Panc1 (cell line): Measurements from ENCODE around the gene ANP32B. TPM values are rescaled to one million over a fixed set of nuclear protein-coding genes. Genes with fewer than 3 reads are reported as not detected.
"Not testable (repeated sequence)": the region's sequence is repeated elsewhere in the genome, so short reads cannot be mapped to it uniquely, and the experiment has no call there.

Experiments used
- ATAC-seq: fragments of 200-7000 bp; cut with Tn5 transposase; 2 replicates; pipeline ENCODE4 v1.9.1; 2020; ENCODE audit warnings: mild to moderate bottlenecking, moderate library complexity
- BruUV-seq: library from RNA; stranded (reverse); fragments of 400-500 nt; replicated peaks from 2 replicates; lab custom pipeline; 2021; lab: Mats Ljungman, UMichigan
- CTCF ChIA-PET: fragments of 300-600 bp; sonication (Branson Sonifier 250); formaldehyde crosslinking; loops from one replicate; lab custom pipeline; 2022; ENCODE audit warnings: antibody characterized with exemption; lab: Charles Lee
- POLR2A ChIA-PET: fragments of 300-600 bp; sonication (Branson Sonifier 250); formaldehyde crosslinking; loops from one replicate; lab custom pipeline; 2022; ENCODE audit warnings: antibody characterized with exemption; lab: Charles Lee
- DNase-seq: peaks from one replicate; pipeline ENCODE4 v3.0.0-alpha.2; 2010; ENCODE audit warnings: low read depth, low spot score
- H3K27ac ChIP-seq: 2 replicates; pipeline ENCODE4 v1.5.1; 2011; ENCODE audit warnings: mild to moderate bottlenecking, low read length, inconsistent platforms
- H3K27me3 ChIP-seq: fragments of 200-500 bp; sonication (Bioruptor generic); 2 replicates; pipeline ENCODE4 v1.6.0; 2014; ENCODE audit warnings: low read length, inconsistent platforms; ENCODE audit not compliant: control insufficient read depth, insufficient read depth
- H3K36me3 ChIP-seq: fragments of 200-500 bp; sonication (Bioruptor generic); 2 replicates; pipeline ENCODE4 v1.5.1; 2014; ENCODE audit warnings: inconsistent platforms, mild to moderate bottlenecking, low read length, moderate library complexity; ENCODE audit not compliant: control insufficient read depth, insufficient read depth
- H3K4me1 ChIP-seq: 2 replicates; pipeline ENCODE4 v1.5.1; 2011; ENCODE audit warnings: inconsistent platforms, mild to moderate bottlenecking, low read length, moderate library complexity; ENCODE audit not compliant: control insufficient read depth, insufficient read depth
- H3K4me3 ChIP-seq, 2 experiments: 2 replicates each; pipeline ENCODE4 v1.5.1; 2011 to 2012; ENCODE audit warnings: low read depth in 2 of 2, low read length in 2 of 2, mild to moderate bottlenecking in 2 of 2, inconsistent platforms in 1 of 2, moderate library complexity in 1 of 2
- H3K9me3 ChIP-seq: fragments of 200-500 bp; sonication (Bioruptor generic); 2 replicates; pipeline ENCODE4 v1.5.1; 2014; ENCODE audit warnings: low read depth, mild to moderate bottlenecking, inconsistent platforms, low read length, moderate library complexity; ENCODE audit not compliant: control insufficient read depth, insufficient read depth
- POLR2AphosphoS5 ChIP-seq: IDR thresholded peaks from 2 replicates; pipeline ENCODE4 v1.6.1; 2012; ENCODE audit warnings: mild to moderate bottlenecking, low read depth, low read length, moderate library complexity
- REST ChIP-seq, 2 experiments: IDR thresholded peaks; 2 replicates each; pipeline ENCODE4 v1.6.1; 2011 to 2012; ENCODE audit warnings: low read depth in 2 of 2, control low read depth in 1 of 2, low read length in 1 of 2, mild to moderate bottlenecking in 1 of 2, moderate library complexity in 1 of 2; ENCODE audit not compliant: insufficient read depth in 1 of 2
- SIN3A ChIP-seq: IDR thresholded peaks from 2 replicates; pipeline ENCODE4 v1.6.1; 2012; ENCODE audit warnings: low read depth, mild to moderate bottlenecking, low read length, moderate library complexity, borderline replicate concordance; ENCODE audit not compliant: insufficient read depth
- TCF7L2 ChIP-seq: IDR thresholded peaks from 2 replicates; pipeline ENCODE4 v1.6.1; 2011; ENCODE audit warnings: mild to moderate bottlenecking, low read depth, low read length, inconsistent platforms
- in situ Hi-C: cut with HindIII; loops from 2 replicates; pipeline ENCODE4 v1.10.0; 2016; ENCODE audit warnings: low sequenced_read_pairs, low pct_unique_long_range_greater_than_20kb
- intact Hi-C: fragments of 100-400 bp; cut with micrococcal nuclease; formaldehyde crosslinking; loops from one replicate; pipeline ENCODE4 v1.10.0; 2022; ENCODE audit not compliant: unreplicated experiment
- total RNA-seq: library from RNA; stranded (reverse); gene quantifications from one replicate; pipeline ENCODE4 v1.2.1, GENCODE V29; 2021; ENCODE audit not compliant: unreplicated experiment
- TF ChIP-seq, protein P1 (sequence below): fragments of 450-650 bp; IDR thresholded peaks from 2 replicates; pipeline ENCODE4 v1.5.1; 2017; ENCODE audit warnings: mild to moderate bottlenecking

ANP32B gene
- total RNA-seq, 1 experiment from 2014 or later: 109 TPM

DNA sequence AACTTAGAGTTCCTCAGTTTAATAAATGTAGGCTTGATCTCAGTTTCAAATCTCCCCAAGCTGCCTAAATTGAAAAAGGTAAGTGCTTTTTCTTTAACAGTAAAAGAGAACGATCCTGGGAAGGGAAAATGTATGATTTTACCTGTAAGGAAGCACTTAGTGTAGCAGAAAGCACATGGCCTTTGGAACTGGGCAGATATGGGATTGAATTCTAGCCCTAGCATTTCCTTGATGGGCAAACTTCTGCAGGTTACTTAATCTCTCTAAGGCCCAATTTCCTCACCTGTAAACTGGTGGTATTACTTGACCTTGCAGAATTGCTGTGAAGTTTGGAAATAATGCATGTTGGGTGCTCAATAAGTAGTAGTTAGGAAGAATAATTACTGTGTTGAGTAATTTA, 11.6 kb downstream of the ANP32B start:
- CTCF ChIA-PET: no interaction called here
- Histone ChIP-seq H3K27me3 (no peaks in the 10 kb centered on the region), H3K4me1 (peaks cover 19% of the 10 kb centered on the region), H3K4me3 (no peak overlapping the region), H3K36me3 (peaks cover 23% of the 10 kb centered on the region), H3K9me3 (no peaks in the 10 kb centered on the region), H3K27ac (no peak overlapping the region)
- no peak for TF ChIP-seq TCF7L2
- TF ChIP-seq REST (IDR thresholded peaks at IDR 0.05; ENCODE audit: insufficient read depth in 1 of 2, low read depth in 2 of 2, low read length in 1 of 2): no peak
- POLR2A ChIA-PET: no interaction called here
- BruUV-seq: no TSS peak
- no peak for ATAC-seq
- in situ Hi-C loops: no loop called here
- intact Hi-C loops: no loop called here
- DNase-seq: no peak

GRCh38 chr9:97996676-97997075, 13.5 kb downstream of the ANP32B start:
- ATAC-seq, H3K27me3 ChIP-seq, BruUV-seq, H3K27ac ChIP-seq, H3K4me3 ChIP-seq, intact Hi-C loops, in situ Hi-C loops, DNase-seq, CTCF ChIA-PET, H3K9me3 ChIP-seq: not testable (repeated sequence)
- POLR2A ChIA-PET: interaction anchor here (1.1 kb wide), 1 partner anchor 9 kb away, joined by 3 read pairs; no protein-coding TSS in a partner anchor
- H3K4me1 ChIP-seq: peaks cover 11% of the 10 kb centered on the region
- H3K36me3 ChIP-seq: peaks cover 25% of the 10 kb centered on the region

GRCh38 chr9:97997330-97998276, 14.5 kb downstream of the ANP32B start:
- in situ Hi-C loops: no loop called here
- peaks cover 4% of the 10 kb centered on the region for H3K4me1 ChIP-seq
- no peaks in the 10 kb centered on the region for H3K9me3 ChIP-seq
- no TSS peak for BruUV-seq
- no peak overlapping the region for H3K4me3 ChIP-seq
- TF ChIP-seq REST (IDR thresholded peaks at IDR 0.05; ENCODE audit: insufficient read depth in 1 of 2, low read depth in 2 of 2, low read length in 1 of 2) (no peak), POLR2AphosphoS5 (no peak), TCF7L2 (no peak), SIN3A (no peak)
- TF ChIP-seq, protein P1, sequence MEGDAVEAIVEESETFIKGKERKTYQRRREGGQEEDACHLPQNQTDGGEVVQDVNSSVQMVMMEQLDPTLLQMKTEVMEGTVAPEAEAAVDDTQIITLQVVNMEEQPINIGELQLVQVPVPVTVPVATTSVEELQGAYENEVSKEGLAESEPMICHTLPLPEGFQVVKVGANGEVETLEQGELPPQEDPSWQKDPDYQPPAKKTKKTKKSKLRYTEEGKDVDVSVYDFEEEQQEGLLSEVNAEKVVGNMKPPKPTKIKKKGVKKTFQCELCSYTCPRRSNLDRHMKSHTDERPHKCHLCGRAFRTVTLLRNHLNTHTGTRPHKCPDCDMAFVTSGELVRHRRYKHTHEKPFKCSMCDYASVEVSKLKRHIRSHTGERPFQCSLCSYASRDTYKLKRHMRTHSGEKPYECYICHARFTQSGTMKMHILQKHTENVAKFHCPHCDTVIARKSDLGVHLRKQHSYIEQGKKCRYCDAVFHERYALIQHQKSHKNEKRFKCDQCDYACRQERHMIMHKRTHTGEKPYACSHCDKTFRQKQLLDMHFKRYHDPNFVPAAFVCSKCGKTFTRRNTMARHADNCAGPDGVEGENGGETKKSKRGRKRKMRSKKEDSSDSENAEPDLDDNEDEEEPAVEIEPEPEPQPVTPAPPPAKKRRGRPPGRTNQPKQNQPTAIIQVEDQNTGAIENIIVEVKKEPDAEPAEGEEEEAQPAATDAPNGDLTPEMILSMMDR: no peak
- DNase-seq: no peak
- ChIA-PET POLR2A (interaction anchor here (1.1 kb wide), 1 partner anchor 9 kb away, joined by 3 read pairs; no protein-coding TSS in a partner anchor), CTCF (interaction anchor here (0.7 kb wide), 1 partner anchor 15 kb away, joined by 3 read pairs; the partner anchor contains the start of gene ANP32B)
- no peak overlapping the region for H3K27ac ChIP-seq
- ATAC-seq: no peak
- no peaks in the 10 kb centered on the region for H3K27me3 ChIP-seq
- intact Hi-C loops: no loop called here
- peaks cover 33% of the 10 kb centered on the region for H3K36me3 ChIP-seq
